ENCODE measurements around the gene EIPR1.
"Not testable (repeated sequence)": the region's sequence is repeated elsewhere in the genome, so short reads cannot be mapped to it uniquely, and the experiment has no call there.

Gene EIPR1

DNA sequence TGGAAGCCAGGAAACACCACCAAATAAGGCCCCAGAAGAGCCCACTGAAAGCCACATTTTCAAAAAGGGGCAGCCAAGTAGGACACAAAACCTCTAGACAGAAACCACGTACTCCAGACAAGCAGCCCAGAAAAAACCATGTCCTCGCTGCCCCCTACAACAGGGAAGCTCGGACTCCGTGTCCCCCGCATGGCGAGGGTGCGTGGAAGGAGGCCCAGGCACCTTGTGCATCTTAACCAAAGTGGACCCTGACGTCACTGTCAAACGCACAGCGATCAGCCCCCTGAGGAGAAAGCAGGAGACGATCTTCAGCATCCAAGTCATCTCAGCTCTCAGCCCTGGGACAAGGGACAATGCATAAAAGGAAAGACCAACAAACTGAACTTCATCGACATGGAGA, 168.4 kb downstream of the EIPR1 start:
- DNase-seq, result no peak

DNA sequence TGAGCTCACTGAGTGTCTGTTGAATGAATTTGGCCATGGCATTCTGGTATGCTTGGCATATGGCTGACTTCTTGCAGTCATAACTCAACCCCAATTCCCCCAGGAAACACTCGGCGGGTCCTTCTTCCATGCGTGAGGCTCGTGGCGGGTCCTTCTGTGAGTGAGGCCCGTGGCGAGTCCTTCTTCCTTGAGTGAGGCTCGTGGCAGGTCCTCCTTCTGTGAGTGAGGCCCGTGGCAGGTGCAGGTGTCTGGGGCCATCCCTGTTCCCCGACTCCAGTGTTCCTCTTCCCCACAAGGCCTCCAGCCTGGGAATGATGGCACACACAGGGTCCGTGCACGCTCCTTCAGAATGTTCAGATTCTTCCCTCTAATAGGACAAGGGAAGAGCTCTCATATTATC, 169.0 kb downstream of the EIPR1 start:
- DNase-seq, result no peak

DNA sequence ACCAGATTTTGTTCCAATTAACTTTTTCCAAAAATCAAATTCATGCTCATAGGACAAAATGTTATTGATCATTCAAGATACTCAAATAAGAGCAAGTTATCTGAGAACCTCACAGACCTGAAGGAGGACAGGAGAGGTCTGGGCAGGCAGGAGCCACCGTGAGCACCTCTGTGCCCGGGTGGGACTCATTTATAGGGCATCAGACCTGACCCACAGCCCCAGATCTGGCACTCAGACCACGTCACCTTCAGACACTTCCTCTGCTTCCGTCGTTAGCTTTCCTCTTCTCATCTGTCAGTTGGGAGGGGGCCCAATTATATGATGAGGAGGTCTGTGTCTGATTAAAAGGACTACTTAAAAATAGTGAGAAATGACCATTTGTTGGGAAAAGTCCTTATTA, 169.4 kb downstream of the EIPR1 start:
- no peak for DNase-seq

DNA sequence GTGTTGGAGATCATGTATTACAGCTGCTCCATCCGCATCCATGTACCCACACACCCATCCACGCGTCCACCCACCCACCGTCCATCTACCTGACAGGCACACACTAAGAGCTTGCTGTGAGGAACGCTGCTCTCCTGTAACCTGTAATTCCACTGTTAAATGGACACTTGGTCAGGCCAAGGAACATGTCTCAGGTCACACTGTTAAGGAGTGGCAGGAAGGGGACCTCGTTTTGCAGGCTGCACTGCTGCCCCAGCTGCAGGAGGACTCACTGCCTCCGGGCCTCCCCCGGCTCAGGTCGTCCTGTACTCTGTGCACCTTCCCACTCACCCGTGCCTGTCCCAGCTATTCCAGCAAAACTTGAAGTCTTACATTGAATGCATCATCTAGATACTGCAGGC, 170.5 kb downstream of the EIPR1 start:
- DNase-seq, result no peak

DNA sequence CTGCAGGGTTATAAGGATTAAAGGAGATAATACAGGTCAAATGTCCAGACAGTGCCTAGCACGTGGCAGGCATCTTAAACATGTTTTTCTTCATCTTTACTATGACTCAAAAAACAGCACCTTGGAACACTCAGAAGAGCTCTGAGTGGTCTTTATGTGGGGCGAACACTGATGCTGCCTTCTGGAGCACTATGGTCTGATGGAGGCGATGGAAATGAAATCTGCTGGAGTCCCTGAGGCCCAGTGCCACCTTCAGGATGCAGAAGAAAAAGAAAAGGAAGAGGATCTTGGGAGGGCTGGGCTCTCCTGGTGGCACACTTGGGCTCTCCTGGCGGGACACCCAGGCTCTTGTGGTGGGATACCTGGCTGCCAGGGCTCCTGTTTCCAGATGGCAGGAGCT, 171.8 kb downstream of the EIPR1 start:
- DNase-seq, result no peak

DNA sequence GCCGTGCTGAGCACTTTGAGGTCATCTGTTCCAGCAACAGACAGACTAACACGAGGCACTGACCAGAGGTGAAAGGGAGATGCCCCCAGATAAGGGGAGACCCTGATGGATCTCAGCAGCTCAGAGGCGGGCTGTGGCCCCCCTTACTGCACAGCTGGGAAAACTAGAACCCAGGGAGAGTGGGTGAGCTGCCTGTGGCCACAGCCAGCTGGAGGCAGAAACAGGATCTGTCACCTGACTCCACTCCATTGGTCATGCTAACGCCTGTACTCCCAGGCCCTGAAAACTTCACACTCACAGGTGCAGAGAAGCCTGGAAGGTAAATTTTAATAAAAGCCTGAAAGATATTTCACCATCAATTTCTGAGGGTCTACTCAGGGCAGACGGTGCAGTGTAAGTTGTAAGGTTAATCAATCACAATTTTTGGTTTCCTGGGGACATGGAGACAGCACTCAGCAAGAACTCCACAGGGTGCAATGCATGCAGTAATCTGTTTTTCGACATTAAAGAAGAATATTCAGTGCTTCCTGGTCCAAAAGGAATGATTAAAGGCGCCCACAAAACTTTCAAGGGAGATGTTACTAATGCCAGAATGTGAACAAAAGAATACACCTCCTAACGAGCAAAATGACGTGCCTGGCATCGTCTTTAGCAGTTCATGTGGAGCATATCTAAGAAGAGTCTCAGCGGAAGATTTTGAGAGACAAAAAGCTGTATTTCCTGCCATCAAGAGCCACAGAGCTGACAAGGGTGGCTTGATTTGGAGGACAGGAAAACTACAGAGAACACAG, 173.4 kb downstream of the EIPR1 start:
- no peak for DNase-seq

DNA sequence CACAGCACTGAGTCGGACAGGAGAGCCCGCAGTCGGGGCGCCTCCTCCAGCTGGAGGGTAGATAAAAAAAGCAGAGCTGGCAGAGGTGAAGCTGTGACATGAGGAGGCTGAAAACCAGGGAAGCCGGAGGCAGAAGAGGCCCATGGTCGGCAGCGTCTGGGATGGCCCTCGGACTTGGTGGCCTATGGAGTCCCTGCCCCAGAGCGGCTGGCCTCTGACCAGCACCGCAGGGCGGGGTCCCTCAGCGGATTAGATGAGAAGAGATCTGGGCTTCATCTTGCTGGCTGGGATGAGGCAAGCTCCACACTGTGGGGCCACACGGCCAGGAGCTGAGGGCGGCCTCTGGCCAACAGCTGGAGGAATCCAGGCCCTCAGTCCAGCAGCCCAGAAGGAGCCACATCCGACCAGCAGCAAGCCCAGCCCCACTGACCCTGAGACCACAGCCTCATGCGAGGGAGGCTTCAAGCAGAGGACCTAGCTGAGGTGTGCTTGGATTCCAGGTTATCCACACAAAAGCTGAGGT, 174.1 kb downstream of the EIPR1 start:
- DNase-seq, result no peak

DNA sequence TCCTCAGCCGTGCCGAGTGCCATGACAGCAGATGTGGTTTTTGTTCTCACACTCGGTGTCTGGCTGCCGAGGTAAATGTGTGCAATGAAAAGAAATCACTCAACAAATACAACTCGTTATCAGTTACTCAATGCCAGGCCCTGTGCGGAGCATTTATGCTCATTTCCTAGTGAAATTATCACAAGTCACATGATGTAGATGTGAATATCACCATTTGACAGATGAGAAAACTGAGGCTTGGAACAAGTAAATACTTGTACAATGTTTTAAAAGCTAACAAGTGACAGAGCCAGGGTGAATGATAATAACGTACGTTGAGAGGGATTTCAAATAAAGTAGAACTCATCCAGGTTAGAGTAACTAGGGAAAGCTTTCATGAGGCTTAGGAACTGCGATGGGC, 174.7 kb downstream of the EIPR1 start:
- no peak for DNase-seq

DNA sequence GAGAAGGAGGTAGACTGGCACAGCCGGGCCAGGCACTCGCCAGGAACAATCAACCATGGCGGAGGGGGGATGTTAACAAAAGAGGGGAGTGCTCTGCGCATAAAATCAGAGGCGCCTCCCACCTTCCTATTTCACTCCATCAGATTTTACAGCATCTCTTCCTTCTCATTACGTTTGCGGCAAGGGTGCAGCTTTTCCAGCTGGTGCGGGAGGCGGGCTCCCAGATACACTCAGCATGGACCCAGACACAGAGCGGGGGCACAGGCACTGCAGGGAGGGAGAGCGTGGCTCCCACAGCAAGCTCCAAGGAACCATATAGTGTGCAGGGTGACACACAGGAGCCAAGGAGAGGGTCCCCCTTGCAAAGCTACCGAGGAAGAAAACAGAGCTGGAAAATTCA, 176.3 kb downstream of the EIPR1 start:
- DNase-seq, result no peak

DNA sequence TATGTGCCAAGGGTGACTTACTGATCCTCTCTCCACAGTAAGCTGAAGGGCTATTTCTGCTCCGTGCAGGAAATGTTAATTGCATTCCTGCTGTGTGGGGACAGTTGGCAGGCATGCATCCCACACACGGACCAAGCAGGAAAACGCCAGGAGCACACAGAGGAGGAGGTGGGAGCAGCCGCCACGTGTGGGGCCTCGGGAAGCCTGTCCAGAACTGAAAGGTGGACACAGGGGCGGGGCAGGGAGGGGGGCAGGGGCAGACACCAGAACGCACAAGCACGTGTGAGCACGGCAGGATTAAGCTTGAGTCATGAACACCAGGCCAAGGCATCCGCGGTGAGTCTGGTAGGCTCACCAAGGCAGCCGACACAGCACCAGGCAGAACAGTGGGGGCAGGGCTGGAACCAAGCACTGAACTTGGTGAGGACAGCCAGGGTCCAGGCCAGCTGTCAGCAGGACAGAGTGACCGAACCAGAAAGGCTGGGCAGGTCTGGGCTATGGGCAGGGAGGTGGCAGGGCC, 177.1 kb downstream of the EIPR1 start:
- DNase-seq, result no peak

DNA sequence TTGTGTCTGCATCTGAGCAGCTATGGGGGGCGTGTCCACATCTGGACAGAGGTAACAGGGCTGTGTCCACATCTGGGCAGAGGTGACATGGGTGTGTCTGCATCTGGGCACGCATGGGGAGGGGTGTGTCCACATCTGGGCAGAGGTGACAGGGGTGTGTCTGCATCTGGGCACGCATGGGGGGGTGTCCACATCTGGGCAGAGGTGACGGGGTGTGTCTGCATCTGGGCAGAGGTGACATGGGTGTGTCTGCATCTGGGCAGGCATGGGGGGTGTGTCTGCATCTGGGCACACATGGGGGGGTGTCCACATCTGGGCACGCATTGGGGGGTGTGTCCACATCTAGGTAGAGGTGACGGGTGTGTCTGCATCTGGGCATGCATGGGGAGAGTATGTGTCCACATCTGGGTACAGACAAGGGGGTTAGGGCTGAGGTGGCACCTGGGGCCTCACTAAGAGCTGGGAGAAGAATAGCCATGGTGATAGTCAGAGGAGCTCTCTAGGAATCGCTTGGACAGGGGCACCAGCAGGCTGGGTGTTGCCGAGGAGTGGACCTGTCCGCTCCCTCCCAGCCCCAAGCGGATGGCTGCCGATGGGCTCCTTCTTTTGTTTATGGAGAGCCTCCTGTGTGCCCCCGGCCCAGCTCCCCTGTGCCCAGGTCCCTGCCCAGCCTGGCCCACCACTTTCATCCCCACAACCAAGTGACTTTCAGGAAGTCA, 177.8 kb downstream of the EIPR1 start:
- no peak for DNase-seq

DNA sequence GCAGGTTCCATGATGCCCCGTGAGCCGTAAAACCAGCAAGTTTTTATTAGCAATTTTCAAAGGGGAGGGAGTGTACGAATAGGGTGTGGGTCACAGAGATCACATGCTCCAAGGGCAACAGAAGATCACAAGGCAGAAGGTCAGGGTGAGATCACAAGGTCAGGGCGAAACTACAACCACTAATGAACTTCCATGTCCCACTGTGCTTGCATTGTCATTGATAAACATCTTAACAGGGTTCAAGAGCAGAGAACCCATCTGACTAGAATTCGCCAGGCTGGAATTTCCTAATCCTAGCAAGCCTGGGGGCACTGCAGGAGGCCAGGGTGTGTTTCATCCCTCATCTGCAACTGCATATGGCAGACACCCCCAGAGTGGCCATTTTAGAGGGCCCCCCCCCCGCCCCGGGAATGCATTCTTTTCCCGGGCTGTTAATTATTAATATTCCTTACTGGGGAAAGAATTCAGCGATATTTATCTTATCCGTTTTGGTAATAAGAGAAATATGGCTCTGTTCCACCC, 178.9 kb downstream of the EIPR1 start:
- not testable (repeated sequence) for DNase-seq

DNA sequence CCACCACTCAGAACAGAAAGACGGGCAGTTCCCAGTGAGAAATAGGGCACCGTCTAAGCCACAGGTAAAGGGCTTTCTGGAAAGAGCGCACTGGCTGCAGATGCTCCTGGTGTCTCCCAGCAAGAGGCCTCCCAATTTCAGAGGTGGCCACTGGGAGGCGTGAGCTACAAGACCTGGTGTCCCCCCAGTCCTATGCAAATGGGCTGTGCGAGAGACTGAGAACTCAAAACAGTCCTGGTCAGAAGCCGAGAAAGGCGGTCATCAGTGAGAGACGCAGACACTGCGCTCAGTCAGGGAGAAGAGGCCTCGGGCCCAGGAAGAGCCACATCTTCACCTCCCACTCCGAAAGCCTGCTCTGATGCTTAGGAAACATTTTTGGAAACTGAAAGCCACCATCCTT, 179.5 kb downstream of the EIPR1 start:
- DNase-seq, result no peak

DNA sequence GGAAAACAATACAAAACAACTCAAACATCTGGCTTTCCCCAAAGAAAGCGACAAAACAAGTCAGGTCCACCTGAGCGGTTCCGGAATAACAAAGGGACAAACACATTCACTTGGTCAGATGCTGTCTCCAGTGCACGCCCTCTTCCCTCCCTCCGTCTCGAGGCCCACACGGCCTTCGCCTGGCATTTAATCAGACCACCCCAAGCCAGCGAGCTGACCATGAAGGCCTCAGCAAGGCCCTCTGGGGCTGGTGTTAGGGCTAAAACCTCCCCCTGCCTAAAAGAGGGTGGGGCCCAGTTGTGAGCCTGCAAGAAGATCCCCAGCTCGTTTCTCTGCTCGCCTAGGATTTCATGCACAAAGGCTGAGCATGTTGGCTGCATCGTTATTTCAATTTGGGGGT, 180.3 kb downstream of the EIPR1 start:
- DNase-seq, result no peak

DNA sequence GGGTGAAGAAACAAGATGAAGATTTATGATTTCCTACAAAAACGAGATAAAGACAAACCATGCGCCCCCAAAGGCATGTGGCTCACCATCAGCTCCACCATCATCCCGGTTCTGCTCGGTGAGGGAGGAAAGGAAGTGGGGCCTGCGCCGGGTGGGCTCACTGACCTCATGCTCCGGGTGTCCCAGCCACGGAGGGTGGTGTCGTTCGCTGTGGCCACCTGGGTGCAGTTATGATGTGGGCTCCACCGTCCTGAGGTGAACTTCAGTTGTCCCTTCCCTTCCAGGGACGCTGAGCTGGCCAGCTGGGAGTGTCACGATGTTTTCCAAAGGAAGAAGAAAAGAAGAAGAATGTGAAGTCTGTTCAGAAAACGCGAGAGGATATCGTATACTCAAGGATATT, 180.9 kb downstream of the EIPR1 start:
- DNase-seq, result no peak

DNA sequence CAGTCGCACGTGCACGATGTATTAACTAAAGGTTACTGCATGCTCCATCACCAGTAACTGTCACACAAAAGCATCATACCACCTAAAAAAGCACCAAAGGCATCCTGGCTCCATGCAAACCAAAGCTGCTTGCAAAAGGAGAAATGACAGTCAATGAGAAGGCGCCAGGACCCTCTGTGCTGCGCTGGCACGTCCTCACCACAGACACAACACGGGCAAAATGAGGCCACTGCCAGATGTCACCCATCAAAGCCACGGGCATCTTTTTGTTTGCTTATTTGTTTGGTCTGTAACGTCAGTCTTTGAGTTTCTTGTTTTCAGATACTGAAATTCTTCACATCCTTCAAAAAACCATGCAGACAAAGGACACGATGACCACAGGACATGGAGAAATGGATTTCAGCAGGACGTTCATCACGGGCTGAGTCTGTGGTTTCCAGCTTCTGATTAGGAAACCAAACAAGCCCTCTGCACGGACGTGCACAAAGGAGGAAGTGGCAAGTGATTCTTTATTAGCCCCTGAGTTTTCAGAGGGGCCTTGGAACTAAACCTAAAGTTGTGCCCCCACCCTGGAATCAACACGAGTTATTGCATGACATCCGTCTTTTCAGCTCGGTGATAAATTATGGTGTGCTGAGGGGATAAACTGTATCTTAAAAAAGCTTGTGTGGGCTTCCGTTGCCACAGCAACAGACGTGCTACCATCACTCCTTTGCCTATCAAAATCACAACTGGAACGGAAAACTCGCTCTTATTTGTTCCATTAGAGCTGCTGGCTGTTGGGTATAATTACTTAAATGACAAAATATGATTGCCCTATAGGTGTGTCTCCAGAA, 181.8 kb downstream of the EIPR1 start:
- no peak for DNase-seq

DNA sequence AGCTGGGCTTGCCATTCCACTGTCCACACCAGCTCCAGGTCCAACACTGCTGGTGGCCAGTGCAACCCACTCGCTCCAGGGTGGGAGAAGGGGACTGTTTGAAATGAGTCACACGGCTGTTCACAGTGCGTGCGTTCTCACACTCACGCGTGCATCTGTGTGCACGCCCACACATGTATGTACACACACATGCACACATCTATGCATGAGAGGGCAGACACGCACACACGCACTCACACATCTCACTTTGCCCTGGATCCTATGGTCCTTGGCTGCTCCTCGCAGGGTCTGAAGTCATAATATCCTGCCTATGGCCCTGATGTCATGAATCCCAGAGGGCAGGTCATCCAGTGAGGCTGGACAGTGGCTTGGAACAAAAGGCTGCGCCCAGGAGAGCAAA, 182.8 kb downstream of the EIPR1 start:
- DNase-seq, result no peak

DNA sequence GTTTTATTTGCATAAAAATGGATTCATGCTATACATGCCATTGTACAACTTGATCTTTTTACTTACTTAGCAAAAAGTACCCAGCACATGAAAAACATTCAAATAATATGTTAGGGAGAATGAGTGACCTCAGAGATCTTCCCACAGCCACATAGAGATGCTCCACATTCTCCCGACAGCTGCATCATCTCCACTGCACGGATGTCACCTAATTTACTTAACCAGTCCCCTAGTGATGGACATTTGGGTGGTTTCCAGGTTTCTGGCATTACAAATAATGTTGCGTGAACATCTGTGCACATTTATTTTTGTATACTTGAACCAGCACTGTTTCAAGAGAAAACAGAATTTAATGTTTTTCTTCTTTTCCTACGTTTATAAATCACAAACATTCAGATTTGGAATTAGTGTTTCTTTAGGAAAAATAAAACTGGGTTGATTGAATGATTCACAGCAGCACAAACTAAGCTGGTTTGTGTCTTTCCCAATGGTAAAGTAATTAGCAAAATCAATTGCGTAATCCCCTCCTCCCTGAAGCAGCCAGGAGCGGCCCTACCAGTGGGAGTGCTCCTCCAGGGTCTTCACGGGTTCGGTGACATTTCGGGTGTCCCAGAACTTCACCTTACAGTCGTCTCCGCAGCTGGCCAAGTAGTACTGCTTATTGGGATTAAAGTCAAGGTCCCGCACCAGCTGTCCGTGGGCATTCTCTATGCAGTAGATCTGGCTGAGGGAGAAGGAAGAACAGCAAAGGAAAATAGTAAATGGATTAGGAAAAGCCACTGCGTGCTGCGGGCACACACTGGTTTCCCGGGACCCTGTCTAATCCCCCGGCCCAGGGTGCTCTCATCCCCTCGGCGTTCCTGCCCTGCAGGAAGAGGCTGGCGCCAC, 183.9 kb downstream of the EIPR1 start:
- no peak for DNase-seq

DNA sequence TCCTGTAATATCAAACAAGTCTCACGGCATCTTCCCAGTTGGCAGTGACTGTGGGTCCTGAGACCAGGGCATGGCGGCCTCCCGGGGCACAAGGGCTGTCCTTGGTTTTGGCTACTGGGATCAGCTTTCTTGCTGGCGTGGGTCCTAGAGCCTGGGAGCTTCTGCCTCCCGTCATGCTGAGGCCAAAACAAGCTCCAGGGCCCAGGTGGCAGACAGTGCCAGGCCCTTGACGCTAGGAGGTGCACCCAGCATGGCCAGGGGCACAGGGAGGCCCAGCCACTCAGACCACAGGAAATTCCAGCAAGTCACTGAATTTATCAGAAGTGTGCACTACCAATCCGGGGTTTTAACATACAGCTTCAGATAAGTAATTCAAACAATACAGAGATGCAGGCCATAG, 184.7 kb downstream of the EIPR1 start:
- DNase-seq, result no peak

DNA sequence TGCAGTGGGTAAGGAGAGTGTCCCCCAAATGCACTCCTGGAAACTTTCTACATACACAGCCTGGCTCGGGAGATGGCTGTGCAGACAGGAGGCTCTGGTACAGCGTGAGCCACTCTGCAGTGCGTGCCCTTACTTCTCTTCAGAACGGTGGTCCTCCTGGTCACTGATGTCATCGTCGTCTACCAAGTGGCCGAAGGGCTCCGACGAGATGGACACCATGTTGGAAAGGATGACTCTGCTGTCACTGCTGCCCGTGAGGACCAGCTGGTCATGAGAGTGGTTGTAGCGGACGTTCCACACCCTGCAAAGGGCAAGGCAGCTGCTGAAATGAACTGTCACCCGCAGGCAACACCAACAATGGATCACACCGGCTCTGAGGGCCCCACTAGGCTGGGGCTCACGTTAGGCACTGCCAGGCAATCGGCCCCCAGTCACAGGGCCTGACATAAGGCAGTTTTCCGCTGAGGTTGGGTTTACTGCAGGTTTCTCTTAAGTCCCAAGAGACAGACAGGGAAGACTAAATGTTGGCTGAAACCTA, 185.3 kb downstream of the EIPR1 start:
- no peak for DNase-seq

DNA sequence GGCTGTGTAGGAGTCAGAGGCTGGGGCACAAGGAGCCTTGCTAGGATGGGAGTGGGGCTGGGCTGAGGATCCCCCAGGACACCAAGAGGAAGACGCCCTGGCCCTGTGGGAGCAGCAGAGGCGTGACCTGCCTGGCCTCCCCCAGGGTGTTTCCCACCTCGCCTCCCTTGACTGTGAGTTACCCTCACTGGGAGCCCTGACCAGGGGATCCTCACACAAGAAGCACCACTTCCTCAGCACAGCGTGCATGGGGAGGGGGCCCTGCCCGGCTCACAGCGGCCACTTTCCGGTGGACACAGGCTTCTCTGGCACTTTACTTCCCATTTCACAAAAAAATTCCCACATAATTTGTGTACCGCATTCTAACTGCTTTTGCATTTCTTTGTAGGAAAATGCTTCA, 187.7 kb downstream of the EIPR1 start:
- no peak for DNase-seq

Data from T-helper 2 cell (primary cell).